WTC11 (cell line): Measurements from ENCODE around the gene SMIM44. TPM values are rescaled to one million over a fixed set of nuclear protein-coding genes. Genes with fewer than 3 reads are reported as not detected.

Experiments
- ATAC-seq: fragments of 200-7000 bp; cut with Tn5 transposase; 2 replicates; pipeline ENCODE4 v1.10.0; 2021; ENCODE audit warnings: mild to moderate bottlenecking, moderate library complexity
- CTCF ChIA-PET: fragments of 300-600 bp; sonication (Branson Sonifier 250); formaldehyde crosslinking; loops from one replicate; lab custom pipeline; 2021; ENCODE audit warnings: antibody characterized with exemption; lab: Charles Lee
- POLR2A ChIA-PET: fragments of 350-600 bp; sonication (Branson Sonifier 250); formaldehyde crosslinking; loops from one replicate; lab custom pipeline; 2021; ENCODE audit warnings: antibody characterized with exemption; lab: Charles Lee
- DNase-seq: peaks from one replicate; pipeline ENCODE4 v3.0.0; 2021; ENCODE audit warnings: low spot score
- H3K27ac Mint-ChIP-seq: 2 replicates; pipeline ENCODE4 v1.8.0; 2021; ENCODE audit warnings: mixed read lengths
- H3K27me3 Mint-ChIP-seq: 2 replicates; pipeline ENCODE4 v1.8.0; 2021; ENCODE audit warnings: low read depth, mild to moderate bottlenecking, moderate library complexity, mixed read lengths
- H3K36me3 Mint-ChIP-seq: 2 replicates; pipeline ENCODE4 v1.8.0; 2021; ENCODE audit warnings: mixed read lengths
- H3K4me1 Mint-ChIP-seq: 2 replicates; pipeline ENCODE4 v1.8.0; 2022; ENCODE audit warnings: mixed read lengths
- H3K4me3 Mint-ChIP-seq: 2 replicates; pipeline ENCODE4 v1.8.0; 2021; ENCODE audit warnings: mild to moderate bottlenecking, moderate library complexity, mixed read lengths
- H3K9me3 Mint-ChIP-seq: 2 replicates; pipeline ENCODE4 v1.8.0; 2021; ENCODE audit warnings: mixed read lengths
- AFF4 ChIP-seq: sonication (generic); formaldehyde crosslinking; IDR thresholded peaks from 2 replicates; pipeline ENCODE4 v1.8.1; 2023; ENCODE audit warnings: mild to moderate bottlenecking, missing genetic modification reagents, borderline replicate concordance
- AR ChIP-seq: fragments of 250-450 bp; sonication (Bioruptor Pico); IDR thresholded peaks from 2 replicates; pipeline ENCODE4 v1.9.0; 2021; ENCODE audit warnings: mild to moderate bottlenecking
- ATF1 ChIP-seq: sonication (generic); formaldehyde crosslinking; IDR thresholded peaks from 2 replicates; pipeline ENCODE4 v1.8.1; 2023; ENCODE audit warnings: mild to moderate bottlenecking, moderate library complexity, missing genetic modification reagents
- ATF3 ChIP-seq: sonication (generic); formaldehyde crosslinking; conservative IDR thresholded peaks from 2 replicates; pipeline ENCODE4 v1.8.1; 2022; ENCODE audit warnings: mild to moderate bottlenecking, missing genetic modification reagents
- ATF6 ChIP-seq: sonication (generic); formaldehyde crosslinking; IDR thresholded peaks from 2 replicates; pipeline ENCODE4 v1.8.1; 2023; ENCODE audit warnings: mild to moderate bottlenecking, missing genetic modification reagents
- ESRRA ChIP-seq: sonication (generic); formaldehyde crosslinking; IDR thresholded peaks from 2 replicates; pipeline ENCODE4 v1.8.1; 2022; ENCODE audit warnings: mild to moderate bottlenecking, missing genetic modification reagents, borderline replicate concordance
- ETV6 ChIP-seq: sonication (generic); formaldehyde crosslinking; IDR thresholded peaks from 2 replicates; pipeline ENCODE4 v1.8.1; 2022; ENCODE audit warnings: mild to moderate bottlenecking, missing genetic modification reagents
- HMGA2 ChIP-seq: fragments of 250-450 bp; sonication (Bioruptor Pico); IDR thresholded peaks from 2 replicates; pipeline ENCODE4 v1.4.0; 2021; ENCODE audit warnings: mild to moderate bottlenecking, moderate library complexity
- JAZF1 ChIP-seq: fragments of 250-450 bp; sonication (Bioruptor Pico); IDR thresholded peaks from 2 replicates; pipeline ENCODE4 v1.9.0; 2021; ENCODE audit warnings: moderate library complexity, mild to moderate bottlenecking, inconsistent platforms
- NFATC4 ChIP-seq: fragments of 250-450 bp; sonication (Bioruptor Pico); IDR thresholded peaks from 2 replicates; pipeline ENCODE4 v1.9.0; 2021; ENCODE audit warnings: mild to moderate bottlenecking
- NR2C2 ChIP-seq: sonication (generic); formaldehyde crosslinking; IDR thresholded peaks from 2 replicates; pipeline ENCODE4 v1.8.0; 2022; ENCODE audit warnings: mild to moderate bottlenecking, missing genetic modification reagents
- PREB ChIP-seq: sonication (generic); formaldehyde crosslinking; IDR thresholded peaks from 2 replicates; pipeline ENCODE4 v1.8.1; 2022; ENCODE audit warnings: mild to moderate bottlenecking, missing genetic modification reagents, moderate library complexity, borderline replicate concordance
- SMAD4 ChIP-seq: sonication (generic); formaldehyde crosslinking; IDR thresholded peaks from 2 replicates; pipeline ENCODE4 v1.8.0; 2022; ENCODE audit warnings: mild to moderate bottlenecking, missing genetic modification reagents
- SOX15 ChIP-seq: fragments of 250-450 bp; sonication (Bioruptor Pico); IDR thresholded peaks from 2 replicates; pipeline ENCODE4 v1.9.0; 2021; ENCODE audit warnings: mild to moderate bottlenecking
- SP1 ChIP-seq: sonication (generic); formaldehyde crosslinking; conservative IDR thresholded peaks from 2 replicates; pipeline ENCODE4 v1.8.1; 2022; ENCODE audit warnings: missing genetic modification reagents
- TCF7 ChIP-seq: sonication (generic); formaldehyde crosslinking; IDR thresholded peaks from 2 replicates; pipeline ENCODE4 v1.8.0; 2022; ENCODE audit warnings: mild to moderate bottlenecking, low read depth, missing genetic modification reagents, moderate library complexity
- TEAD1 ChIP-seq: sonication (generic); formaldehyde crosslinking; IDR thresholded peaks from 2 replicates; pipeline ENCODE4 v1.8.0; 2022; ENCODE audit warnings: mild to moderate bottlenecking, missing genetic modification reagents
- TP53 ChIP-seq: sonication (generic); formaldehyde crosslinking; IDR thresholded peaks from 2 replicates; pipeline ENCODE4 v1.8.1; 2023; ENCODE audit warnings: mild to moderate bottlenecking, missing genetic modification reagents
- ZBTB21 ChIP-seq: sonication (generic); formaldehyde crosslinking; IDR thresholded peaks from 2 replicates; pipeline ENCODE4 v1.8.1; 2023; ENCODE audit warnings: mild to moderate bottlenecking, missing genetic modification reagents, borderline replicate concordance
- ZNF416 ChIP-seq: fragments of 250-450 bp; sonication (Bioruptor Pico); IDR thresholded peaks from 2 replicates; pipeline ENCODE4 v1.9.0; 2021; ENCODE audit warnings: mild to moderate bottlenecking, inconsistent platforms
- total RNA-seq: library from RNA; stranded (reverse); gene quantifications from 3 replicates; pipeline ENCODE4 v1.2.3, GENCODE V29; 2021
- TF ChIP-seq, protein P1 (sequence below): fragments of 200-600 bp; IDR thresholded peaks from 2 replicates; pipeline ENCODE4 v1.8.0; 2022; ENCODE audit warnings: antibody characterized with exemption
- TF ChIP-seq, protein P2 (sequence below): sonication (generic); formaldehyde crosslinking; IDR thresholded peaks from 2 replicates; pipeline ENCODE4 v1.8.0; 2022; ENCODE audit warnings: mild to moderate bottlenecking, missing genetic modification reagents

The SMIM44 gene
- total RNA-seq, 1 experiment from 2014 or later: not detected

DNA sequence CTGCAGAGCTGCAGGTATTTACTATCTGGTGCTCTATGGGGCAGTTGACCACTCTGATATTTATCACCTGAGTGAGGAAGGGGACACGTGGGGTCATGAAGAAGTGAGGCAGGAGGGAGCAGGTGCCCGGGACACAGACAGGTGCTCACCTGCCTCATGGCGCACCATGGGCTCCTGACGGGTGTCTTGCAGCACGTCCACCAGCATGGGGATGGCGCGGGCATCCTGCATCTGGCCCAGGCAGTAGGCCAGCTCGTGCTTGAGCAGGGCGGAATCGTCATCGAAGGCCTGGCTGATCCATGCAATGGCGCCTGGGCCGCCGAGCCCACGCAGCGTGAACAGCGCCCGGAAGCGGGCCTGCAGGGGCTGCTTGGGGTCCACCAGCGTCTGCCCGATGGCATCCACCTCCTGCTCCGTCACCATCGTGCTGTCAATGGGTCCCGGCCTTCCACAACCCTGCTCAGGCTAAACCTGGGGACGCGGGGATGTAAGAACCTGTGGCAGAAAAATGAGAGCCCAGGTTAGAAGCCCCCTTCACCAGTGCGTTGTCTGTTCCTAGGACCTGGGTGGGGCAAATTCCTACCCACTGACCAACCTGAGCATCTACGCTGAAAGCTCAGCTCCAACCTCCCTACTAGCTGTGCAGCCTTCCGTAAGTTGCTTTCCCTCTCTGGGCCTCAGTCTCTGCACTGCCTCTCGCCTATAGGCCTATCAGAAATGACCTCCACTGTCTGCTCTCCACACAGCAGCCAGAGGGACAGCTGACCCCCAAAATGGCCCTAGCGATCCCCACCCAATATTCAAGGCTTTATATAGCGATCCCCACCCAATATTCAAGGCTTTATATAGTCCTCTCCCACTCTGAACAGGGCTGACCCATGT is 13.4 kb upstream of the SMIM44 start:
- TF ChIP-seq, protein P1, sequence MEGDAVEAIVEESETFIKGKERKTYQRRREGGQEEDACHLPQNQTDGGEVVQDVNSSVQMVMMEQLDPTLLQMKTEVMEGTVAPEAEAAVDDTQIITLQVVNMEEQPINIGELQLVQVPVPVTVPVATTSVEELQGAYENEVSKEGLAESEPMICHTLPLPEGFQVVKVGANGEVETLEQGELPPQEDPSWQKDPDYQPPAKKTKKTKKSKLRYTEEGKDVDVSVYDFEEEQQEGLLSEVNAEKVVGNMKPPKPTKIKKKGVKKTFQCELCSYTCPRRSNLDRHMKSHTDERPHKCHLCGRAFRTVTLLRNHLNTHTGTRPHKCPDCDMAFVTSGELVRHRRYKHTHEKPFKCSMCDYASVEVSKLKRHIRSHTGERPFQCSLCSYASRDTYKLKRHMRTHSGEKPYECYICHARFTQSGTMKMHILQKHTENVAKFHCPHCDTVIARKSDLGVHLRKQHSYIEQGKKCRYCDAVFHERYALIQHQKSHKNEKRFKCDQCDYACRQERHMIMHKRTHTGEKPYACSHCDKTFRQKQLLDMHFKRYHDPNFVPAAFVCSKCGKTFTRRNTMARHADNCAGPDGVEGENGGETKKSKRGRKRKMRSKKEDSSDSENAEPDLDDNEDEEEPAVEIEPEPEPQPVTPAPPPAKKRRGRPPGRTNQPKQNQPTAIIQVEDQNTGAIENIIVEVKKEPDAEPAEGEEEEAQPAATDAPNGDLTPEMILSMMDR: no peak
- TF ChIP-seq ESRRA (CRISPR knock-in tag): no peak
- TF ChIP-seq ATF6 (CRISPR knock-in tag): no peak
- TF ChIP-seq ATF1 (CRISPR knock-in tag): no peak
- TF ChIP-seq TCF7 (CRISPR knock-in tag): no peak
- TF ChIP-seq SOX15: no peak
- no peak for TF ChIP-seq ETV6 (CRISPR knock-in tag)
- TF ChIP-seq ATF3: no peak
- TF ChIP-seq ZBTB21 (CRISPR knock-in tag): no peak
- no peak for TF ChIP-seq HMGA2 (CRISPR knock-in tag)
- TF ChIP-seq SP1 (CRISPR knock-in tag): no peak
- no peak for TF ChIP-seq JAZF1 (CRISPR knock-in tag)
- no peak for TF ChIP-seq SMAD4 (CRISPR knock-in tag)
- TF ChIP-seq, protein P2, sequence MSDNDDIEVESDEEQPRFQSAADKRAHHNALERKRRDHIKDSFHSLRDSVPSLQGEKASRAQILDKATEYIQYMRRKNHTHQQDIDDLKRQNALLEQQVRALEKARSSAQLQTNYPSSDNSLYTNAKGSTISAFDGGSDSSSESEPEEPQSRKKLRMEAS (CRISPR knock-in tag): no peak
- no peak for TF ChIP-seq NR2C2 (CRISPR knock-in tag)
- no peak for TF ChIP-seq NFATC4 (CRISPR knock-in tag)
- TF ChIP-seq, all 79 proteins: peak for 0
- ChIA-PET CTCF (no interaction called here), POLR2A (no interaction called here)
- no peak overlapping the region for H3K4me3 Mint-ChIP-seq
- H3K27ac Mint-ChIP-seq: no peak overlapping the region
- peaks cover 31% of the 10 kb centered on the region for H3K36me3 Mint-ChIP-seq
- H3K27me3 Mint-ChIP-seq: no peaks in the 10 kb centered on the region
- H3K4me1 Mint-ChIP-seq: peaks cover 9% of the 10 kb centered on the region
- ATAC-seq: no peak
- no peaks in the 10 kb centered on the region for H3K9me3 Mint-ChIP-seq
- DNase-seq: no peak

GRCh38 chr19:3494559-3494958 is 11.3 kb upstream of the SMIM44 start:
- ATAC-seq (no peak), DNase-seq (no peak)
- Mint-ChIP-seq H3K4me1 (0 out of 2 replicates have a peak, but pooled peaks cover 3% of the 10 kb centered on the region), H3K9me3 (no peaks in the 10 kb centered on the region), H3K27ac (no peak overlapping the region), H3K36me3 (peaks cover 31% of the 10 kb centered on the region), H3K4me3 (no peak overlapping the region), H3K27me3 (no peaks in the 10 kb centered on the region)
- ChIA-PET CTCF (interaction anchor here (1.0 to 2.3 kb wide), 3 partner anchors 9 to 189 kb away, joined by 3 to 16 read pairs (median 3); partner anchors contain the start of gene SMIM44), POLR2A (interaction anchor here (0.6 kb wide), 1 partner anchor 10 kb away, joined by 4 read pairs; no protein-coding TSS in a partner anchor)
- no peak for TF ChIP-seq TP53 (CRISPR knock-in tag)
- TF ChIP-seq NFATC4 (CRISPR knock-in tag): no peak
- no peak for TF ChIP-seq PREB
- no peak for TF ChIP-seq HMGA2 (CRISPR knock-in tag)
- no peak for TF ChIP-seq AR (CRISPR knock-in tag)
- TF ChIP-seq TEAD1 (CRISPR knock-in tag): no peak
- TF ChIP-seq ZNF416 (CRISPR knock-in tag): no peak
- TF ChIP-seq AFF4: no peak
- TF ChIP-seq SP1 (CRISPR knock-in tag): no peak
